AG09319 (cell line): ENCODE measurements around the gene NT5E.

Experiments used
- DNase-seq: peaks from one replicate; pipeline ENCODE4 v3.0.0-alpha.2; 2010; ENCODE audit warnings: low read depth; ENCODE audit errors: extremely low read depth
- TF ChIP-seq, protein P1 (sequence below): IDR thresholded peaks from 2 replicates; pipeline ENCODE4 v1.5.1; 2011; ENCODE audit warnings: low read depth, mild to moderate bottlenecking, inconsistent platforms, low read length, moderate library complexity

The NT5E gene

DNA sequence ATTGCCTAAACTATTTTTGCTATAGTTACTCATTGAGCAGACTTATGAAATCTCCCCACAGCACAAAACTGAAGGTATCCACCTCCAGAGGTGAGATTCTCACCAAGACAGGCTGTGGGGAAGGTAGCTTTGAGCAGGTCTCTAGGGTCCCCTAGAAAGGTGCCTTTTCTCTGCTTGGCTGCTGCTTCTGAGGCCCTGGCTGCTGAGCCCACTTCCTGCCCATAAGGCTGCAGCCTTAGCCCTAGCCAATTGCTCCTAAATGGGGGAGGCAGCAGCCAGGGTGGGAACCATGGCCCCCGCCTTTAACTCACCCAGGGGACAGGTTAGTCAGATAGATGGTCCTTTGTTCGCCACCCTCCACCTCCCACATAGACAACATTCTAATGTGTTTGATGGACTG, 3.6 kb downstream of the NT5E start:
- no peak for DNase-seq
- TF ChIP-seq, protein P1, sequence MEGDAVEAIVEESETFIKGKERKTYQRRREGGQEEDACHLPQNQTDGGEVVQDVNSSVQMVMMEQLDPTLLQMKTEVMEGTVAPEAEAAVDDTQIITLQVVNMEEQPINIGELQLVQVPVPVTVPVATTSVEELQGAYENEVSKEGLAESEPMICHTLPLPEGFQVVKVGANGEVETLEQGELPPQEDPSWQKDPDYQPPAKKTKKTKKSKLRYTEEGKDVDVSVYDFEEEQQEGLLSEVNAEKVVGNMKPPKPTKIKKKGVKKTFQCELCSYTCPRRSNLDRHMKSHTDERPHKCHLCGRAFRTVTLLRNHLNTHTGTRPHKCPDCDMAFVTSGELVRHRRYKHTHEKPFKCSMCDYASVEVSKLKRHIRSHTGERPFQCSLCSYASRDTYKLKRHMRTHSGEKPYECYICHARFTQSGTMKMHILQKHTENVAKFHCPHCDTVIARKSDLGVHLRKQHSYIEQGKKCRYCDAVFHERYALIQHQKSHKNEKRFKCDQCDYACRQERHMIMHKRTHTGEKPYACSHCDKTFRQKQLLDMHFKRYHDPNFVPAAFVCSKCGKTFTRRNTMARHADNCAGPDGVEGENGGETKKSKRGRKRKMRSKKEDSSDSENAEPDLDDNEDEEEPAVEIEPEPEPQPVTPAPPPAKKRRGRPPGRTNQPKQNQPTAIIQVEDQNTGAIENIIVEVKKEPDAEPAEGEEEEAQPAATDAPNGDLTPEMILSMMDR: no peak

DNA sequence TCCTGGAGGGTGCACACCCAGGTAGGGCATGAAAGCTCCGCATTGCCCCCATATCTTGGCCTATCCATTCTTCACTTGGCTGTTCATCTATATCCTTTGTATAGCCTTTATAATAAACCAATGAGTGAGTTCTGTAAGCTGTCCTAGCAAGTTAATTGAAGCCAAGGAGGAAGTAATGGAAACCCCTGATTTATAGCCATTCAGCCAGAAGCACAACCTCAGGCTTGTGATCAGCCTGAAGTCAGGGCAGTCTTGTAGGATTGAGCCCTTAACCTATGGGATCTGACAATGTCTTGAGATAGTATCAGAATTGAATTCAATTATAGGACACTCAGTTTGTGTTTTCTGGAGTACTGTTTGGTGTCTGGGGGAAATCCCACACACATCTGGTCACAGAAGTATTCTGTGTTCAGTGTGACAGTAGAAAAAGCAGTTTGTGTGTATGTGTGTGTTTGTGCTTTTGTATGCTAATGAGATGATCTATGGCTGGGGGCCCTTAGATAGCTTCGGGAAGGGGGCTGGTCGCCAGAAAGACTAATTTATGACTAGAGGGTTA, 5.7 kb downstream of the NT5E start:
- DNase-seq: no peak
- TF ChIP-seq, protein P1: no peak

DNA sequence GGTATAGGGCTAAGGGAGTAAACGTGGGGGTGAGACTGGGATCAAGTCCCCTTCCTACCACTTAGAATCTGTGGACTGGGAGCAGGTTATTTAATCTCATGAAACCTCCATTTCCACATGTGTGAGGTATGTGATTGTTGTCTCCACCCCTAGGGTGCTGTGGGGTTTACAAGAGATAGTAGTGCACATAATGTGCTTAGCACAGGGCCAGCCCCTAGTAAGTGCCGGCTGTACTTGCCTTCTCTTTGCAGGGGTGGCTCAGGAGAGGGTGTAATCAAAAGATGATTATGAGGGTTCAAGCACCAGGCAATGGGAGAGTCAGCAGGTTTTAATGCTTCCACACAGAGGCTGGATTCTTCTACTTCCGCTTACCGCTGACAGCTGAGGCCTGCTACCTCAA, 6.9 kb downstream of the NT5E start:
- TF ChIP-seq, protein P1: no peak

DNA sequence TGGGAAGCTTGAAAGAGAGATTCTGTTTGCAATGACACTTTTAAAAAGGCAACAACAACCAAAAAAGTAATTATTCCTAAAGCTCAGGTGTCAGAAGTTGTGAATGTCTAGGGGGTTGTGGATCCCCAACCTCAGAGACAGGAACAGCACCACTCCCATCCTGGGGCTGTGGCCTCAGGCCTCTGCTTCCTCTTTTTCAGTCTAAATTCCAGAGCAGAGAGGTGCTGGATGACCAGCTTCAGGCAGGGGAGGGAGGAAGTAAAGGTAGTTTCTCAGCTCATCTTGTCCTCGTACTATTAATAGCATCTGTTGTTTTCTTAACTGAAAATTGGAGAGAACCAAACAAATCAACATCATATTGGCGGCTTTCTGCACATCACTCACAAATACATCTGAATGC, 8.3 kb downstream of the NT5E start:
- TF ChIP-seq, protein P1: no peak
- no peak for DNase-seq

More for the DNA sequence above, 6.9 kb downstream of the NT5E start:
- DNase-seq: no peak

DNA sequence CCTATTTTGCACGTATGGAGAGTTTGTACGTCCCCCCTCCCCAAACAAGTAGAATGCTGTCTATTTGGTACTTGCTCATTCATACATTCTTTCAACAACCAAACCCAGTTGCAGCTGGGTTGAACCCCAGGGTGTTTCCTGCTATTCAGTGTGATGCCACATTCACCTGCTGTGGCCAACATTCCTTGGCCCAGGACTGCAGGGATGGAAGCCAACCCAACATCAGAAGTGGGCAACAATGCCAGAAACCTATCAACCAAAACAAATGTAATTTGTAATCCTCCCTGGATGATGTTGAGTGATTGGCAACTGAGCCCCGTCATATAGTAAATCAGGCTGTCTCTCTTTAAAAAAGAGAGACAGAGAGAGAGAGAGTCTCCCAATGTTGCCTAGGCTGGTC, 8.9 kb downstream of the NT5E start:
- no peak for DNase-seq

DNA sequence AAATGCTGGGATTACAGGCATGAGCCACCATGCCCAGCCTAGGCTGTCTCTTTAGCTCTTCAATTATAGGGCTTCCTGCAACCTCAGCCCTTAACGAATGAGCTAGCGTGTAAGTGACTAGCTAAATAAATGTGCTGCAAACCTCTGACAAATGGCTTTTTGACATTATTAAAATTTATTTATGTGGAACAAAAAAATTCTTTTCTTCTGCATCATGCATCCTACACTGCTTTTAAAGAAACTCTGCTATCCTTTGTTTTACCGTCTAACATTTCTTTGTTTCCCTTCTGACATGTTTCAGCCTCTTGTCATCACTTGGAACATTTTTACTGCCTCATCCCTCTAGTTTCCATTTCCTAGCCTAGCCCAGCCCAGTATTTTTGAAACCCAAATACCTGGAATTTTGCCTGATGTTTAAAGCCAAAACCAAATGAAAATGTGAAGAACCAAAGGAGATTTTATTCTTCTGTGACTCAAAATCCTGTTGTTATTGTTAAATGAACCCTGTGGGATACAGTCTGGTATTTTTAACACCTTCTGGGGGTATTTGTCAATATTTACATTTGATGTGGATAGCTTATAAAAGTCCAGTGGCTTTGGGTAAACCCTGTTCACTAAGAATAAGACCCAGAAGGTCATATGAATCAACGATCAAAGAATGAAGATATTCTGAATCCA, 9.5 kb downstream of the NT5E start:
- TF ChIP-seq, protein P1: no peak
- peak; percentile 94 for DNase-seq

More for the DNA sequence above, 8.9 kb downstream of the NT5E start:
- TF ChIP-seq, protein P1: no peak

DNA sequence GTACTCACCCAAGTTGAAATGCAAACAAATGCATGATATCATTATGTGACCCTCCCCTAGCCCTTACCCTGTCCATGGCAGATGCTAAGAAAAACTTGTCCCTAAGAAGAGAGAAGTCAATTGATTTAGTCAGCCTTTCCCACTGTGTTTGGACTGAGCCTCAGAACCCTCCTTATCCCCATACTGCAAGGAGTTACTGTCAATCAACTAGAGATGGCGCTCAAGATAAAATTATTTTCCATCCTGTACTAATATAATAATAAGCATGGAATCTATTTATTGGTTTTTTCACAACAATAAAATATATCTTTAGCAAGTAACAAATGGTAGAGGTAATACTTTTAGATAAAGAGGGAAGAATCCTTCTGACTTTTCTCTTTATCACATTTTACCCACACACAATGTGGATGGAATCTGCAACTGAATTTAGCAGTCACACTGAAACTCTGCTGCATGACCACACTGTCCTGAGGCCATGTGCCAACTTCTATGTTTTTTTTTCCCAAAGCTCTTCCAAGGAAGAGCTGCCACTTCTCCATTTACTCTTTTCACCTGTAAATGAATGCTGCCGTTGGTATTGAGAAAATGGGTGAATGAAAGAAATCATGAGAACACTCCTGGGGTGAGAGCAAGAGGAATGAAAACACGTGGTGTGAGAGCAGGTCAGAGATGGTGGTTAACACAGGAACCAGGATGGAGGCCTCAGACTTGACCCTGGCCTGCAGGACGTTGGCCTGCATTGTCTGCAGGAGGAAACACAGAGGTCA, 10.5 kb downstream of the NT5E start:
- TF ChIP-seq, protein P1: no peak
- no peak for DNase-seq
